GM18907 (cell line): ENCODE results near the gene JAM2.

Source experiments
- ATAC-seq: cut with Tn5 transposase; IDR thresholded peaks from one replicate; pipeline ENCODE4 v1.9.1; 2021; ENCODE audit warnings: mild to moderate bottlenecking, moderate library complexity; ENCODE audit not compliant: unreplicated experiment

Gene JAM2

DNA sequence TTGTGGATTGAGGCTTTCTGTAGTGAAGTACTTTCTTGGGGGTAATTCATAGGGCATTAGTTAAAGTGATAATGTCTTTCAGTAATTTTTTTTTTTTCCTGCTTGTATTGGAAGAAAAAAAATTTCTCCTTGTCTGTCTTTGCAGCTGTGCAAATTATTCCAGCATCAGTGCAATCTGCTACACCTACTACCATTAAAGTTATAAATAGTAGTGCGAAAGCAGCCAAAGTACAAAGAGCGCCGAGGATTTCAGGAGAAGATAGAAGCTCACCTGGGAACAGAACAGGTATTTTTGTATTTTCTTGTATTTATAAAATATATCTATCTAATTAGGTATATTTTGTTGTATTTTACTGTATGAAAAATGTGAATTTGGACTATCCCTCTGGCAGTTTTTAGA, 125.0 kb downstream of the JAM2 start:
- ATAC-seq, result no peak
